Measurements from ENCODE around the gene FZD1.
"Not testable (repeated sequence)": the region's sequence is repeated elsewhere in the genome, so short reads cannot be mapped to it uniquely, and the experiment has no call there.

Gene FZD1

DNA sequence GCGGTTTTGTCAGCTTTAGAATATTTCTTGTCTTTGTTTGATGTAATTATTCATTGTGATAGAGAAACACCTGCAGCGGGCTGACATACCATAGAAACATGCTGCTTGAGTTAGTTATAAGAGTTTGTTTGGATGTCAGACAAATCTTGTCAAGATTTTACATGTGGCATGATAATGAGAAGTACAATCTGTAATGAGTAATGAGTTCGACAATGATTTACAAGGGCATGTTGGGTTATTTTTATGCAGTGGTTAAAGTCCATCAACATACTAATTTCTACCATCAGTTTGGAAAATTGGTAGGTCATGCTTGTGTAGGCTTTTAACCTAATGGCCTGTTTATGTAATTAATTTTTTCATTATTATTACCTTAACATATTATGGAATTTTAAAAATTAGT is 31.3 kb downstream of the FZD1 start:
- no peak for DNase-seq (ENCODE audit: low read depth in 2 of 3, low spot score in 1 of 3)

DNA sequence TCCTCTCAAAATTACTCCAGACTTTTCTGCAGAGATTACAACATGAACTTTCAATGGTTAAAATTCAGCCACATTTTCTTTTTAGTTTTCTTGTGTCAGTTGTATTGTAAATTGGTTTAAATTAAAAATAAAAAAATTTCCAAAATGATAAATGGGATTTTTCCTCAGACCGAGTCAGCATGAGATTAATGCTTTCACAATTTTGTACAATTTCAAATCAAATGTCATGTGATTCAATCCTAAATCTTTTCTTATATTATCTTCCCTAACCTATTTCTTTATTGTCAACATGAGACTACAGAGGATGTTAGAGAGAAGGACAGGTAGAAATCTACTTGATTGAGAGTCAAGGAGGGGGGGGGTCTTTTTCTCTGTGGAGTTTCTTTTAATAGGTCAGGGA is 33.7 kb downstream of the FZD1 start:
- DNase-seq (ENCODE audit: low read depth in 2 of 3, low spot score in 1 of 3), result no peak

DNA sequence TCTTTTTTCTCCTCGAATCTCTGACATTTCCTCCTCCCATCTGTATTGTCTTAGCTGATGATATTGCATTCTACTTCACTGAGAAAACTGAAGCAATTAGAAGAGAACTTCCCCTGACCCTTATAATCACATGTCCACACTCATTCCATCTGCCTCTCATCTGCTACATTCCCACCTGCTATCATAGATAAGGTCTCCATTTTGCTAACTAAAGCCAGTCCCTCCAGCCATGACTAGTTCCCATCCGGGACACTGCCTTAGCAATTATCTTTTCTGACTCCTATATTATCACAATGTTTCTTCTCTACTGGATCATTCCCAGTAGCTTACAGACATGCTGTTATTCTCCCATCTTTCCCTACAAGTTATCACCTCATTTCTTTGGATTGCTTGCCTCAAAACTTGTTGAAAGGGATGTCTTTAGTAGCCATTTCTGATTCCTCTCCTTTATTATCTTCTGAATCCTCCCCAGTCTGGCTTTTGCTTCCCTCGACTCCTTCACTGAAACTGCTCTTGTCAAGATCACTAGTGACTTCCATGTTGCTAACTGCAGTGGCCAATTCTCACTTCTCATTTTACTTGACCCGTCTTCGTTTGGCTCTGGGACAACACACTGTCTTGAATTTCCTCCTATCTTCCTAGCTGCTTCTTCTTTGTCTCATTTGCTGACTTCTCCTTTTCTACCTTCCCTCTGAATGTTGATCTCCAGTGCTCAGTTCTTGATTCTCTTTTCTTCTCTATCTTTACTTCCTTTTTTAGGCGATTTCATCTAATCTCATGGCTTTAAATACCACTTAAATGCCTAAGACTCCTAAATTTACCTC is 35.9 kb downstream of the FZD1 start:
- no peak for DNase-seq (ENCODE audit: low read depth in 2 of 3, low spot score in 1 of 3)

GRCh38 chr7:91302794-91303193 is 38.6 kb downstream of the FZD1 start:
- no peak for DNase-seq (ENCODE audit: low read depth in 2 of 3, low spot score in 1 of 3)

DNA sequence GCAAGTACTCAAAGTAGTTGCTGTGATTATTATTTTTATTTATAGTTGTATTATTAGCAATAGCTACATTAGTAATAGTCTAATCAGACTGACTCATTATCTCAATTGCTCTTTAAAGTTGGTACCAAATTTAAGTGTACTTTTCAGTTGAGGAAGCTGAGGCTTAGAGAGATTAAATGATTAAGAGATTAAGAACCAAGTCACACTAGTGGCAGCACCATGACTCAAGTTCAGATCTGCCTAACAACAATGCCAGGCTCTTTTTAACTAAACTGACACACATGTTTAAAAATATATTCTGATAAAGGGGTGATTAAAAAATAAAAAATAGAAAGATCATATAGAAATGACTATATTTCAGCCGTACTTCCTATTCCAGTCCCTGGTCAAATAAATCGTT is 42.0 kb downstream of the FZD1 start:
- no peak for DNase-seq (ENCODE audit: low read depth in 2 of 3, low spot score in 1 of 3)

GRCh38 chr7:91307467-91307866 is 43.2 kb downstream of the FZD1 start:
- DNase-seq (ENCODE audit: low read depth in 2 of 3, low spot score in 1 of 3), result no peak

DNA sequence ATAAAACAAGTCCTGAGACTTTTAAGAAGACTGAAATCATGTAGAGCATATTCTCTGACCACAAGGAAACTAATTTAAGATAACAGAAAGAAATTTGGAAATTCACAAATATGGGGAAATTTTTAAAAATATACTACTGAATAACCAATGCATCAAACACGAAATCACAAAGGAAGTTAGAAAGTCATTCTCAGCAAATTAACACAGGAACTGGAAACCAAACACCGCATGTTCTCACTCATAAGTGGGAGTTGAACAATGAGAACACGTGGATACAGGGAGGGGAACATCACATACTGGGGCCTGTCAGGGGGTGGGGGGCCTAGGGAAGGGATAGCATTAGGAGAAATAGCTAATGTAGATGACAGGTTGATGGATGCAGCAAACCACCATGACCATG is 44.0 kb downstream of the FZD1 start:
- DNase-seq (ENCODE audit: low read depth in 2 of 3, low spot score in 1 of 3), result not testable (repeated sequence)

DNA sequence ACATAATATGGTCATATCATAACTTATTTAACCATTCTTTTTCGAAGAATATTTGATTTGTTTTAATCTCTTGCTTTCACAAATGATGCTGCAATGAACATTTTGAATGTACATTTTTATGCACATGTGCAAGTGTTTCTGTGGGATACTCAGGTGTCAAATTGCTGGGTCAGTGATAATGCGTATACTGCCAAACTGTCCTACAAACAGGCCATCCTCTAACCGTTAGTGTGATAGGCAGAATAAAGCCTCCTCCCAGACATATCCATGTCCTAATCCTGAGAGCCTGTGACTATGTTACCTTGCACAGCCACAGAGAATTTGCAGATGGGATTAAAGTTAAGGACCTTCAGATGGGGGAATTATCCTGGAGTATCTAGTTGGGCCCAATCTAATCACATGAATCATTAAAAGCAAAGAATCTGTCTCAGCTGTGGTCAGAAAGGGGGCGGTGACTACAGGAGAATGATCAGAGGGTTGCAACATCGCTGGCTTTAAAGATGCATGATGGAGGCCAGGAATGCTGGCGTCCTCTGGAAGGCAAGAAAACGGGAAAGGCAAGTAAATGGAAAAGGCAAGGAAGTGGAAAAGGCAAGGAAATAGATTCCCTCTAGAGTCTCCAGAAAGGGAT is 46.7 kb downstream of the FZD1 start:
- DNase-seq (ENCODE audit: low read depth in 2 of 3, low spot score in 1 of 3), result no peak

GRCh38 chr7:91311839-91312238 is 47.6 kb downstream of the FZD1 start:
- DNase-seq (ENCODE audit: low read depth in 2 of 3, low spot score in 1 of 3), result no peak

DNA sequence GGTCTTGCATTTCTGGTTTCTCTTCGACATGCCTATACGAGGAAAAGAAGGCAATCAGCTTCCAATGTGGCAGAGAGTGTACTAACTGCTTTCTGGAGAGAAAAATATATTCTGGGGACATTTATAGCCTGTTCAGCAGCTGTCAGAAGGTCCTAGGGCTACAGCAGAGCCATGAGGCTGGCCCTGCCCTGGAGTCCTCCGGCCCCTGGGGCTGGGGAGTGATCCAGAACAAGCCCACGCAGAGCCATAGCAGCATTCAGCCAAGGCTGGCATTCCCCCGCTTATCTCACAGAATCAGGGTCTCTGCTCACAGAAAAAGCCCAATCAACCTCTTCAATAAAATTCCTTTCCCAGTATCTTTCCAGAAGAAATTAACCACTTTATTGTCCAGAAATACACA is 48.9 kb downstream of the FZD1 start:
- no peak for DNase-seq (ENCODE audit: low read depth in 2 of 3, low spot score in 1 of 3)

- DNase-seq (ENCODE audit: low read depth in 2 of 3, low spot score in 1 of 3), result no peak
These were observed 50.5 kb downstream of the FZD1 start for GRCh38 chr7:91314591-91315323.

DNA sequence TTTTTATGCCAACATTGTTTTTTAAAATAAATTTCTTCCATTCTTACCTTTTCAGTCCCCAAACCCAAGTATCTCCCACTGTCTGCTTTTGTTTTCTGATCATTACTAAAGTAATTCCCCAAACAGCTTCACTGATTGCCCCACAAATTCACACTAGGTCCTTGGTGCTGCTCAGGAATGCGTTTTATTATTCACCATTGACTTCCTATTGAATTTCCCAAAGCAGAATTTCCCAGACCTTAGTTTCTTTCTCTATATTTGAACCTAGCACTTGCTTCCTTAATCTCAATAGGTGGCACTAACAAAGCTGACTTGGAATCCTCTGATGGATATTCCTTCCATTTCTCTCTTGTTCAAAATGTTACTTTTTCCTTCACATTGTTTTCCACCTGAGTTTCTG is 52.2 kb downstream of the FZD1 start:
- DNase-seq (ENCODE audit: low read depth in 2 of 3, low spot score in 1 of 3), result no peak

GRCh38 chr7:91319351-91319750 is 55.1 kb downstream of the FZD1 start:
- no peak for DNase-seq (ENCODE audit: low read depth in 2 of 3, low spot score in 1 of 3)

DNA sequence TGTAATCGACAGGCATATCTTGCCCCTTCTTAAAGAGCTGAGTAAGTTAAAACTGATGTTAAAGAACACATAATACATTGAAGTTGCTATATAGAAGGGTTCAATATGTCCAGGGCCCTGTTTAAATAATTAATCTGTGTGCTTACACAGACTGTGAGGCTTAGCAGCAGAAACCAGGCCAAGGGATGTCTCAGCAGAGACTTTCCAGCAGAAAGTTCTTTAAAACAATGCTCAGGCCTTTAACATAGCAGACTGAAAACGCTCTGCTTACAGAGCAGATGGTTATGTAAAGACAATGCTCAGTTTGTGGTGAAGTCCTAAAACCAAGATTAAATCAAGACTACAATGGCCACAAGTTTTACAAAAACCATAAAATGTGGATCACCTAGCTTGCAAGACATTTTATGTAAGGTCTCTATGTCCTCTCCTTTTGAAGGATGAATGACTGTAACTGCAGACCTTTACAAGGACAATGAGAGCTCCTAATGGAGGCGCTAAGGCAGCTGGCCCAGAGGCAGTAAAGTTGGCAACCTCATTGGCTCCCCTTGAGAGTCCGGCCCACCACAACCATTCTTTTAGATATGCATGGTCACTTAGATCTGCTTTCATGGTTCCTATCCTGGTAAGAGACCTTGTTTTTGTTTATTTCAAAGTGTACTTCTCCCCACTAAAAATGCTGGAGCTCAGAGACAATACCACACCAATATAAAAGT is 56.3 kb downstream of the FZD1 start:
- DNase-seq (ENCODE audit: low read depth in 2 of 3, low spot score in 1 of 3), result no peak
